ENCODE measurements around the gene PEA15. TPM values are rescaled to one million over a fixed set of nuclear protein-coding genes. Genes with fewer than 3 reads are reported as not detected.
A peak's percentile ranks its signal among the peaks of the same experiment; 100 is the strongest.

Gene PEA15
- total RNA-seq, 5 donors from 2014 or later (not counting 1 experiment from before 2014, with no cell fraction given): 12.3 to 27.5 (median 15.9) TPM

DNA sequence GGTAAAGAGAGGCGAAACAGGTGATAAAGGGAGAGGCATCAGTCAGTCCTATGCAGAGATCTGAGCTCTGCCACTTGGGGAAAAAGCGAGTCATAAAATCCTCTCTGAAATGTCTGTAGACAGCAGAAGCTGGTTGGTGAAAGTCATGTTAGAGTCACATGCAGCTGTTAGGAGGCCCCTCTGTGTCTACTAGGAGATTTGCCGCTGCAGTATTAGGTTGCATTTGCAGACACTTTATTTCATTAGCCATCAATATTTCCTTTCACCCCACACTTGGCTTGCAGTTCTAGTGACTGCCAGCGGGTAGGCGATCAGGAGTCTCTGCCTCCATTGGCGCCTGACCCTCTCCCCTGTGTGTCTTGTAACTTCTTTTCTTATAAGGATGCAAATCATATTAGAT is 37.6 kb upstream of the PEA15 start:
- Histone ChIP-seq H3K36me3 (ENCODE audit: control insufficient read depth in 2 of 2, extremely low read depth in 1 of 2, insufficient read depth in 1 of 2, low read length in 1 of 2) (no peaks in the 10 kb centered on the region), H3K4me3 (ENCODE audit: control insufficient read depth in 1 of 2, extremely low read depth in 1 of 2, low read length in 1 of 2) (no peak overlapping the region), H3K27me3 (replicated peaks in 1 of 2; ENCODE audit: control insufficient read depth in 2 of 2, extremely low read depth in 1 of 2, insufficient read depth in 2 of 2, low read length in 1 of 2) (peaks cover 0 to 34% of the 10 kb centered on the region in 2 experiments), H3K9me3 (no peaks in the 10 kb centered on the region), H3K4me1 (ENCODE audit: control insufficient read depth in 1 of 2, extremely low read depth in 1 of 2, insufficient read depth in 2 of 2, low read length in 2 of 2) (peaks cover 0 to 5% of the 10 kb centered on the region in 2 experiments), H3K27ac (ENCODE audit: low read length) (no peak overlapping the region)
- DNase-seq: no peak
- Mint-ChIP-seq H3K4me3 (no peak overlapping the region), H3K36me3 (no peaks in the 10 kb centered on the region), H3K4me1 (peaks cover 9 to 11% (median 10%) of the 10 kb centered on the region in 3 donors), H3K27ac (no peak overlapping the region), H3K27me3 (peaks cover 23 to 34% of the 10 kb centered on the region in 2 donors), H3K9me3 (no peaks in the 10 kb centered on the region)
- WGBS (ENCODE audit: insufficient coverage): 86% methylated on average over 3 of the region's 6 CpGs
- POLR2A ChIA-PET: no interaction called here
- CTCF ChIA-PET: no interaction called here
- ATAC-seq (replicated peaks in 1 of 4): no peak

DNA sequence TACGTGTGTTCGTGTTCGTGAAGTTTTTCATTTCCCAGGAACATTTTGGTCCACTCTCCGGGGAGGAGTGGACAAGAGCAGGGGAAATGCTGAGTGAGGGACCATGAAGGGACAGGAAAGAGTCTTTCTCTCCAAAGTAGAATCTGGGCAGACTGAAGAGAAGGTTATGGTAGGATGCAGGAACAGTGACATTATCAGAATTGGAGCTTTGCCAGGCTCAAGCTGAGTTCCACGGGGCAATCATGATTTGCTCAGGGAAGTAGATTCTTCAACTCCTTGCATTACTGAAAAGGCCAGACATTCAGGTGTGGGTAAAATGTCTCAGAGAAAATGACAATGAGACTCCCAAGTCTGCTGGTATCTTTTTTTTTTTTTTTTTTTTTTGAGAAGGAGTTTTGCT is 37.2 kb upstream of the PEA15 start:
- H3K4me1 ChIP-seq (ENCODE audit: control insufficient read depth in 1 of 2, extremely low read depth in 1 of 2, insufficient read depth in 2 of 2, low read length in 2 of 2): peaks cover 0 to 5% of the 10 kb centered on the region in 2 experiments
- Mint-ChIP-seq H3K4me1 (peaks cover 9 to 11% (median 10%) of the 10 kb centered on the region in 3 donors), H3K36me3 (no peaks in the 10 kb centered on the region), H3K4me3 (no peak overlapping the region), H3K9me3 (no peaks in the 10 kb centered on the region), H3K27me3 (peaks cover 28 to 34% of the 10 kb centered on the region in 2 donors), H3K27ac (no peak overlapping the region)
- H3K36me3 ChIP-seq (ENCODE audit: control insufficient read depth in 2 of 2, extremely low read depth in 1 of 2, insufficient read depth in 1 of 2, low read length in 1 of 2): no peaks in the 10 kb centered on the region
- H3K9me3 ChIP-seq: no peaks in the 10 kb centered on the region
- peaks cover 2 to 34% of the 10 kb centered on the region in 2 experiments for H3K27me3 ChIP-seq (replicated peaks in 1 of 2; ENCODE audit: control insufficient read depth in 2 of 2, extremely low read depth in 1 of 2, insufficient read depth in 2 of 2, low read length in 1 of 2)
- POLR2A ChIA-PET: no interaction called here
- WGBS (ENCODE audit: insufficient coverage): 79% methylated on average over 2 of the region's 5 CpGs
- no peak overlapping the region for H3K4me3 ChIP-seq (ENCODE audit: control insufficient read depth in 1 of 2, extremely low read depth in 1 of 2, low read length in 1 of 2)
- ATAC-seq (replicated peaks in 1 of 4) (no peak), DNase-seq (no peak)
- CTCF ChIA-PET: no interaction called here
- no peak overlapping the region for H3K27ac ChIP-seq (ENCODE audit: low read length)

DNA sequence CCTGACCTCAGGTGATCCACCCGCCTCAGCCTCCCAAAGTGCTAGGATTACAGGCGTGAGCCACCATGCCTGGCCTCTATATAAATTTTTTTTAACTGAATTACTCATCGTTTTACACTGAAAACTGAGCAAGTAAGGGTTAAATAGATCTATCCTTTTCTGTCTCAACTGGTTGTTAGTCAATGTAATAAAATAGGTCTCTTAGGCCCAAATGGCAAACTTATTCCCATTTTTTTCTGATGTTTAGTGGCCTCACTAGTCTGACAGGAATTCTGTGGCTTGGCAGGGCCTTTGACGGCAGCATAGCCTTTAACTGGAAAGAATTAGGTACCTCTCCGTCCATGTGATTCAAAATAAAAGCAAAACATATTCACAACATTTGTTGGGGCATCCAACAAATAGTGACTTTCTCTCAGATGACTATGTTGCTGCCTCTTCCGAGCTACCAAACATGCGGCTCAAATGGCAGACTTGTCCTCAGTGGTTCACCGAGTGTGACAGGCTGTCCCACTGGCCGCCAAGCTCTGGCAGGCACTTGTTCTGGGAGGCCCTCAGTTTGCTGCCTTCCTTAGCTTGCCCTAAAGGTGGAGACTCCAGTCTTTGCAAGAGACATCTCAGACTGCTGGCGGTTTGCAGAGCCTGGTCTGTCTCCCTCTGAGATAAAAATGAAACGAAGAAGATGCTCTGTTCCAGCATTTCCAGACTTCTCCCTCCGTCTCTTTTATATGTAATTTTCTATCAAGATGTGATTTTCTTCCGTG is 36.4 kb upstream of the PEA15 start:
- Mint-ChIP-seq H3K4me1 (peaks cover 9 to 11% (median 10%) of the 10 kb centered on the region in 3 donors), H3K4me3 (peak overlapping the region in 1 of 3 donors; percentile 45), H3K9me3 (no peaks in the 10 kb centered on the region), H3K27ac (no peak overlapping the region), H3K36me3 (no peaks in the 10 kb centered on the region), H3K27me3 (peaks cover 28% of the 10 kb centered on the region in 2 donors)
- DNase-seq: no peak
- ChIA-PET CTCF (no interaction called here), POLR2A (interaction anchor here in 1 of 2 donors (0.6 kb wide), 1 partner anchor 27 kb away, joined by 5 read pairs; no protein-coding TSS in a partner anchor)
- WGBS (ENCODE audit: insufficient coverage): 91% methylated on average over 8 of the region's 13 CpGs
- H3K9me3 ChIP-seq: no peaks in the 10 kb centered on the region
- ATAC-seq (replicated peaks in 1 of 4): no peak
- H3K27ac ChIP-seq (ENCODE audit: low read length): no peak overlapping the region
- peaks cover 2 to 37% of the 10 kb centered on the region in 2 experiments for H3K27me3 ChIP-seq (replicated peaks in 1 of 2; ENCODE audit: control insufficient read depth in 2 of 2, extremely low read depth in 1 of 2, insufficient read depth in 2 of 2, low read length in 1 of 2)
- no peaks in the 10 kb centered on the region for H3K36me3 ChIP-seq (ENCODE audit: control insufficient read depth in 2 of 2, extremely low read depth in 1 of 2, insufficient read depth in 1 of 2, low read length in 1 of 2)
- no peak overlapping the region for H3K4me3 ChIP-seq (ENCODE audit: control insufficient read depth in 1 of 2, extremely low read depth in 1 of 2, low read length in 1 of 2)
- H3K4me1 ChIP-seq (ENCODE audit: control insufficient read depth in 1 of 2, extremely low read depth in 1 of 2, insufficient read depth in 2 of 2, low read length in 2 of 2): peaks cover 0 to 5% of the 10 kb centered on the region in 2 experiments

GRCh38 chr1:160169553-160170399 is 35.4 kb upstream of the PEA15 start:
- no peaks in the 10 kb centered on the region for H3K36me3 ChIP-seq (ENCODE audit: control insufficient read depth in 2 of 2, extremely low read depth in 1 of 2, insufficient read depth in 1 of 2, low read length in 1 of 2)
- DNase-seq (peak in 1 of 35 experiments; percentile 5), ATAC-seq (replicated peaks in 1 of 4) (no peak)
- peaks cover 0 to 5% of the 10 kb centered on the region in 2 experiments for H3K4me1 ChIP-seq (ENCODE audit: control insufficient read depth in 1 of 2, extremely low read depth in 1 of 2, insufficient read depth in 2 of 2, low read length in 2 of 2)
- POLR2A ChIA-PET: interaction anchor here in 1 of 2 donors (0.6 kb wide), 1 partner anchor 26 kb away, joined by 5 read pairs; no protein-coding TSS in a partner anchor
- 40% methylated on average over 13 of the region's 15 CpGs for WGBS (ENCODE audit: insufficient coverage)
- H3K27me3 ChIP-seq (replicated peaks in 1 of 2; ENCODE audit: control insufficient read depth in 2 of 2, extremely low read depth in 1 of 2, insufficient read depth in 2 of 2, low read length in 1 of 2): peaks cover 2 to 40% of the 10 kb centered on the region in 2 experiments
- peaks cover 20 to 24% of the 10 kb centered on the region in 2 donors for H3K27me3 Mint-ChIP-seq
- no peaks in the 10 kb centered on the region for H3K36me3 Mint-ChIP-seq
- CTCF ChIA-PET: no interaction called here
- H3K4me3 Mint-ChIP-seq: peak overlapping the region in 1 of 3 donors; percentile 45
- no peak overlapping the region for H3K27ac Mint-ChIP-seq
- peaks cover 9 to 11% (median 10%) of the 10 kb centered on the region in 3 donors for H3K4me1 Mint-ChIP-seq
- H3K9me3 Mint-ChIP-seq: no peaks in the 10 kb centered on the region
- H3K4me3 ChIP-seq (ENCODE audit: control insufficient read depth in 1 of 2, extremely low read depth in 1 of 2, low read length in 1 of 2): no peak overlapping the region
- no peaks in the 10 kb centered on the region for H3K9me3 ChIP-seq
- no peak overlapping the region for H3K27ac ChIP-seq (ENCODE audit: low read length)

- CTCF ChIA-PET: no interaction called here
These were observed 33.8 kb upstream of the PEA15 start for GRCh38 chr1:160171354-160171753.

GRCh38 chr1:160171980-160172379 is 33.2 kb upstream of the PEA15 start:
- Histone ChIP-seq H3K4me1 (ENCODE audit: control insufficient read depth in 1 of 2, extremely low read depth in 1 of 2, insufficient read depth in 2 of 2, low read length in 2 of 2) (peaks cover 0 to 5% of the 10 kb centered on the region in 2 experiments), H3K27me3 (replicated peaks in 1 of 2; ENCODE audit: control insufficient read depth in 2 of 2, extremely low read depth in 1 of 2, insufficient read depth in 2 of 2, low read length in 1 of 2) (peaks cover 2 to 29% of the 10 kb centered on the region in 2 experiments), H3K9me3 (no peaks in the 10 kb centered on the region), H3K36me3 (ENCODE audit: control insufficient read depth in 2 of 2, extremely low read depth in 1 of 2, insufficient read depth in 1 of 2, low read length in 1 of 2) (no peaks in the 10 kb centered on the region), H3K27ac (ENCODE audit: low read length) (no peak overlapping the region), H3K4me3 (ENCODE audit: control insufficient read depth in 1 of 2, extremely low read depth in 1 of 2, low read length in 1 of 2) (no peak overlapping the region)
- no peak overlapping the region for H3K4me3 Mint-ChIP-seq
- ATAC-seq (replicated peaks in 1 of 4) (no peak), DNase-seq (no peak)
- H3K27me3 Mint-ChIP-seq: peaks cover 9 to 15% of the 10 kb centered on the region in 2 donors
- WGBS (ENCODE audit: insufficient coverage): 81% methylated on average over 9 of the region's 9 CpGs
- H3K27ac Mint-ChIP-seq: no peak overlapping the region
- peaks cover 9 to 11% (median 10%) of the 10 kb centered on the region in 3 donors for H3K4me1 Mint-ChIP-seq
- H3K9me3 Mint-ChIP-seq: no peaks in the 10 kb centered on the region
- ChIA-PET CTCF (no interaction called here), POLR2A (no interaction called here)
- H3K36me3 Mint-ChIP-seq: no peaks in the 10 kb centered on the region

More at GRCh38 chr1:160171354-160171753, 33.8 kb upstream of the PEA15 start:
- Histone ChIP-seq H3K9me3 (no peaks in the 10 kb centered on the region), H3K27ac (ENCODE audit: low read length) (no peak overlapping the region), H3K4me3 (ENCODE audit: control insufficient read depth in 1 of 2, extremely low read depth in 1 of 2, low read length in 1 of 2) (no peak overlapping the region), H3K36me3 (ENCODE audit: control insufficient read depth in 2 of 2, extremely low read depth in 1 of 2, insufficient read depth in 1 of 2, low read length in 1 of 2) (no peaks in the 10 kb centered on the region), H3K27me3 (replicated peaks in 1 of 2; ENCODE audit: control insufficient read depth in 2 of 2, extremely low read depth in 1 of 2, insufficient read depth in 2 of 2, low read length in 1 of 2) (peaks cover 2 to 35% of the 10 kb centered on the region in 2 experiments), H3K4me1 (ENCODE audit: control insufficient read depth in 1 of 2, extremely low read depth in 1 of 2, insufficient read depth in 2 of 2, low read length in 2 of 2) (peaks cover 0 to 5% of the 10 kb centered on the region in 2 experiments)
- 83% methylated on average over 2 of the region's 4 CpGs for WGBS (ENCODE audit: insufficient coverage)
- peaks cover 9 to 11% (median 10%) of the 10 kb centered on the region in 3 donors for H3K4me1 Mint-ChIP-seq
- peaks cover 12 to 20% of the 10 kb centered on the region in 2 donors for H3K27me3 Mint-ChIP-seq
- no peaks in the 10 kb centered on the region for H3K9me3 Mint-ChIP-seq
- DNase-seq: no peak
- H3K27ac Mint-ChIP-seq: no peak overlapping the region
- POLR2A ChIA-PET: no interaction called here
- ATAC-seq (replicated peaks in 1 of 4): no peak
- H3K4me3 Mint-ChIP-seq: no peak overlapping the region
- no peaks in the 10 kb centered on the region for H3K36me3 Mint-ChIP-seq
